Measurements from ENCODE around the gene NOL11. TPM values are rescaled to one million over a fixed set of nuclear protein-coding genes. Genes with fewer than 3 reads are reported as not detected.
"Not testable (repeated sequence)": the region's sequence is repeated elsewhere in the genome, so short reads cannot be mapped to it uniquely, and the experiment has no call there.

The NOL11 gene
- total RNA-seq, 2 experiments from 2014 or later = 64.9 to 65.5 TPM

GRCh38 chr17:67725373-67725791, 7.6 kb downstream of the NOL11 start:
- Histone ChIP-seq H3K4me2 (ENCODE audit: low read length) (no peak overlapping the region), H3K9me2 (ENCODE audit: insufficient read depth, low read length) (no peaks in the 10 kb centered on the region), H3K79me2 (ENCODE audit: insufficient read depth, low read depth, low read length) (peaks cover 18% of the 10 kb centered on the region; the same call in 1 of the 2 replicates), H3K4me1 (ENCODE audit: insufficient read depth, low read length, poor library complexity, severe bottlenecking) (peaks cover 5% of the 10 kb centered on the region), H2AFZ (ENCODE audit: low read length) (no peak overlapping the region), H3K4me3 (ENCODE audit: low read depth, low read length, poor library complexity, severe bottlenecking) (no peak overlapping the region), H4K20me1 (ENCODE audit: insufficient read depth, low read length) (no peaks in the 10 kb centered on the region), H3K9me3 (ENCODE audit: low read length) (0 out of 2 replicates have a peak, but pooled peaks cover under 1% of the 10 kb centered on the region), H3K36me3 (ENCODE audit: insufficient read depth, low read length) (peaks cover 96% of the 10 kb centered on the region), H3K27ac (ENCODE audit: low read depth, low read length, poor library complexity, severe bottlenecking) (no peak overlapping the region)
- DNase-seq (ENCODE audit: low spot score) = no peak
- CTCF ChIA-PET (ENCODE audit: unreplicated experiment) = no interaction called here
- TF ChIP-seq EZH2phosphoT487 (IDR thresholded peaks at IDR 0.05; ENCODE audit: borderline replicate concordance, low read depth, low read length) (no peak), CTCF (conservative IDR thresholded peaks at IDR 0.05; ENCODE audit: low read length) (no peak)
- intact Hi-C loops (cut with micrococcal nuclease; ENCODE audit: unreplicated experiment) = no loop called here
- POLR2A ChIA-PET = interaction anchor here (1.0 to 1.5 kb wide), 4 partner anchors 10 to 18 kb away, joined by 3 to 5 read pairs (median 3); no protein-coding TSS in a partner anchor
- BruUV-seq (replicated peaks) = no TSS peak

- ChIA-PET CTCF (ENCODE audit: unreplicated experiment) (no interaction called here), POLR2A (interaction anchor here (0.7 to 1.5 kb wide), 5 partner anchors 8 to 18 kb away, joined by 3 to 5 read pairs (median 3); partner anchors contain the start of gene NOL11)
- peaks cover under 1% of the 10 kb centered on the region for H3K4me1 ChIP-seq (ENCODE audit: insufficient read depth, low read length, poor library complexity, severe bottlenecking)
- no peaks in the 10 kb centered on the region for H3K9me2 ChIP-seq (ENCODE audit: insufficient read depth, low read length)
- peaks cover 96% of the 10 kb centered on the region for H3K36me3 ChIP-seq (ENCODE audit: insufficient read depth, low read length)
- H3K9me3 ChIP-seq (ENCODE audit: low read length) = peaks cover 4% of the 10 kb centered on the region; the same call in 1 of the 2 replicates
- no TSS peak for BruUV-seq (replicated peaks)
- DNase-seq (ENCODE audit: low spot score) = no peak
- no peaks in the 10 kb centered on the region for H4K20me1 ChIP-seq (ENCODE audit: insufficient read depth, low read length)
- H3K4me2 ChIP-seq (ENCODE audit: low read length) = no peak overlapping the region
- no peak overlapping the region for H3K27ac ChIP-seq (ENCODE audit: low read depth, low read length, poor library complexity, severe bottlenecking)
- intact Hi-C loops (cut with micrococcal nuclease; ENCODE audit: unreplicated experiment) = no loop called here
- H3K4me3 ChIP-seq (ENCODE audit: low read depth, low read length, poor library complexity, severe bottlenecking) = no peak overlapping the region
- TF ChIP-seq EZH2phosphoT487 (IDR thresholded peaks at IDR 0.05; ENCODE audit: borderline replicate concordance, low read depth, low read length) (no peak), CTCF (conservative IDR thresholded peaks at IDR 0.05; ENCODE audit: low read length) (no peak)
- H3K79me2 ChIP-seq (ENCODE audit: insufficient read depth, low read depth, low read length) = peaks cover 15% of the 10 kb centered on the region; the same call in 1 of the 2 replicates
- no peak overlapping the region for H2AFZ ChIP-seq (ENCODE audit: low read length)
These were observed 8.1 kb downstream of the NOL11 start for GRCh38 chr17:67725807-67726206.

GRCh38 chr17:67727152-67728039, 9.7 kb downstream of the NOL11 start:
- Histone ChIP-seq H3K36me3 (ENCODE audit: insufficient read depth, low read length) (peaks cover 96% of the 10 kb centered on the region), H3K9me3 (ENCODE audit: low read length) (peaks cover 14% of the 10 kb centered on the region; the same call in 1 of the 2 replicates), H3K79me2 (ENCODE audit: insufficient read depth, low read depth, low read length) (peaks cover 18% of the 10 kb centered on the region; the same call in 1 of the 2 replicates)
- DNase-seq (ENCODE audit: low spot score); intact Hi-C loops (cut with micrococcal nuclease; ENCODE audit: unreplicated experiment); CTCF ChIA-PET (ENCODE audit: unreplicated experiment); H3K9me2 ChIP-seq (ENCODE audit: insufficient read depth, low read length); H3K27ac ChIP-seq (ENCODE audit: low read depth, low read length, poor library complexity, severe bottlenecking); H4K20me1 ChIP-seq (ENCODE audit: insufficient read depth, low read length); H3K4me3 ChIP-seq (ENCODE audit: low read depth, low read length, poor library complexity, severe bottlenecking); H3K4me1 ChIP-seq (ENCODE audit: insufficient read depth, low read length, poor library complexity, severe bottlenecking); BruUV-seq (replicated peaks); H2AFZ ChIP-seq (ENCODE audit: low read length); H3K4me2 ChIP-seq (ENCODE audit: low read length): not testable (repeated sequence)
- POLR2A ChIA-PET = interaction anchor here (0.6 to 0.8 kb wide), 3 partner anchors 9 to 366 kb away, joined by 4 to 8 read pairs (median 4); partner anchors contain the start of gene NOL11
